ENCODE results near the gene MT1G. TPM values are rescaled to one million over a fixed set of nuclear protein-coding genes. Genes with fewer than 3 reads are reported as not detected.

Gene MT1G
- total and polyA plus RNA-seq, 9 of the 15 experiments (the other 6 are each of a cell fraction or from before 2014, with no cell fraction given), result 0.28 to 1.7 (median 0.69) TPM; not detected in 4

DNA sequence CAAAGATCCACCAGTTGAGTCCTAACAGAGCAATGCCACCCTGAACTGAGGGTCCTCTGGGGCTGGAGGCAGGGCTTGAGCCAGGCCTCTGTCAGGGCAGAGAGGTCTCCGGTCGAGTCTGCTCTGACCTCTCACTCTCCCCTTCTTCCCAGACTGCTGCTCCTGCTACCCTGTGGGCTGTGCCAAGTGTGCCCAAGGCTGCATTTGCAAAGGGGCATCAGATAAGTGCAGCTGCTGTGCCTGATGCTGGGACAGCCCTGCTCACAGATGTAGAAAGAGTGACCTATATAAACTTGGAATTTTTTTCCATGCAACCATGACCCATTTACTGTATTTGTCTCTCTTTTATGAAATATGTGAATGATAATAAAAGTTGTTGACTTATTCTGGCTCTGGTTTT, 18.6 kb downstream of the MT1G start (continued):
- TF ChIP-seq ZNF12 (CRISPR knock-in tag; IDR thresholded peaks at IDR 0.05) (no peak), EP300 (IDR thresholded peaks at IDR 0.05; ENCODE audit: low read length) (no peak), HOMEZ (CRISPR knock-in tag; IDR thresholded peaks at IDR 0.05) (no peak)
- TF ChIP-seq, protein P1, sequence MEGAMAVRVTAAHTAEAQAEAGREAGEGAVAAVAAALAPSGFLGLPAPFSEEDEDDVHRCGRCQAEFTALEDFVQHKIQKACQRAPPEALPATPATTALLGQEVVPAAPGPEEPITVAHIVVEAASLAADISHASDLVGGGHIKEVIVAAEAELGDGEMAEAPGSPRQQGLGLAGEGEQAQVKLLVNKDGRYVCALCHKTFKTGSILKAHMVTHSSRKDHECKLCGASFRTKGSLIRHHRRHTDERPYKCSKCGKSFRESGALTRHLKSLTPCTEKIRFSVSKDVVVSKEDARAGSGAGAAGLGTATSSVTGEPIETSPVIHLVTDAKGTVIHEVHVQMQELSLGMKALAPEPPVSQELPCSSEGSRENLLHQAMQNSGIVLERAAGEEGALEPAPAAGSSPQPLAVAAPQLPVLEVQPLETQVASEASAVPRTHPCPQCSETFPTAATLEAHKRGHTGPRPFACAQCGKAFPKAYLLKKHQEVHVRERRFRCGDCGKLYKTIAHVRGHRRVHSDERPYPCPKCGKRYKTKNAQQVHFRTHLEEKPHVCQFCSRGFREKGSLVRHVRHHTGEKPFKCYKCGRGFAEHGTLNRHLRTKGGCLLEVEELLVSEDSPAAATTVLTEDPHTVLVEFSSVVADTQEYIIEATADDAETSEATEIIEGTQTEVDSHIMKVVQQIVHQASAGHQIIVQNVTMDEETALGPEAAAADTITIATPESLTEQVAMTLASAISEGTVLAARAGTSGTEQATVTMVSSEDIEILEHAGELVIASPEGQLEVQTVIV (CRISPR knock-in tag; IDR thresholded peaks at IDR 0.05; ENCODE audit: borderline replicate concordance), result no peak

GRCh38 chr16:56647641-56648431, 20.0 kb downstream of the MT1G start:
- BruUV-seq (replicated peaks), result no TSS peak
- TF ChIP-seq, protein P2, sequence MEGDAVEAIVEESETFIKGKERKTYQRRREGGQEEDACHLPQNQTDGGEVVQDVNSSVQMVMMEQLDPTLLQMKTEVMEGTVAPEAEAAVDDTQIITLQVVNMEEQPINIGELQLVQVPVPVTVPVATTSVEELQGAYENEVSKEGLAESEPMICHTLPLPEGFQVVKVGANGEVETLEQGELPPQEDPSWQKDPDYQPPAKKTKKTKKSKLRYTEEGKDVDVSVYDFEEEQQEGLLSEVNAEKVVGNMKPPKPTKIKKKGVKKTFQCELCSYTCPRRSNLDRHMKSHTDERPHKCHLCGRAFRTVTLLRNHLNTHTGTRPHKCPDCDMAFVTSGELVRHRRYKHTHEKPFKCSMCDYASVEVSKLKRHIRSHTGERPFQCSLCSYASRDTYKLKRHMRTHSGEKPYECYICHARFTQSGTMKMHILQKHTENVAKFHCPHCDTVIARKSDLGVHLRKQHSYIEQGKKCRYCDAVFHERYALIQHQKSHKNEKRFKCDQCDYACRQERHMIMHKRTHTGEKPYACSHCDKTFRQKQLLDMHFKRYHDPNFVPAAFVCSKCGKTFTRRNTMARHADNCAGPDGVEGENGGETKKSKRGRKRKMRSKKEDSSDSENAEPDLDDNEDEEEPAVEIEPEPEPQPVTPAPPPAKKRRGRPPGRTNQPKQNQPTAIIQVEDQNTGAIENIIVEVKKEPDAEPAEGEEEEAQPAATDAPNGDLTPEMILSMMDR (IDR thresholded peaks at IDR 0.05 in 2 of 3, conservative IDR thresholded peaks at IDR 0.05 in 1 of 3; ENCODE audit: insufficient read depth in 2 of 3, low read depth in 1 of 3, low read length in 3 of 3), result peak in 2 of 3 experiments; percentile 11 to 38; a peak in 2 of 6 replicates
- no peak for TF ChIP-seq SNIP1 (IDR thresholded peaks at IDR 0.05; ENCODE audit: low read depth)
- DNase-seq (ENCODE audit: extremely low read depth in 1 of 4, low spot score in 3 of 4) (peak in 2 of 4 experiments; percentile 23 to 37), ATAC-seq (peak; percentile 58), FAIRE-seq (no peak)
- in situ Hi-C loops (cut with MboI), result no loop called here
- CTCF ChIA-PET (ENCODE audit: low intra/inter-chr PET ratio), result interaction anchor here (1.0 kb wide), 1 partner anchor 55 kb away, joined by 3 read pairs; no protein-coding TSS in a partner anchor
- no peaks in the 10 kb centered on the region for H3K36me3 ChIP-seq (ENCODE audit: control insufficient read depth, insufficient read depth, low read length)
- H3K27ac ChIP-seq (ENCODE audit: extremely low read depth, low read depth, low read length), result no peak overlapping the region
- no peak overlapping the region for H3K4me3 ChIP-seq
- H3K4me1 ChIP-seq (replicated peaks in 1 of 2; ENCODE audit: control insufficient read depth in 2 of 2, insufficient read depth in 2 of 2, low read length in 2 of 2), result peaks cover 1 to 13% of the 10 kb centered on the region in 2 experiments; a peak in 3 of 5 replicates
- 3% methylated on average over 33 of the region's 33 CpGs for WGBS (ENCODE audit: insufficient coverage, low coverage, missing lambda C conversion rate)
- no peak overlapping the region for H3K4me2 ChIP-seq (ENCODE audit: insufficient read depth, low read length)
- no peak overlapping the region for H2AFZ ChIP-seq (ENCODE audit: low read depth, low read length)
- H4K20me1 ChIP-seq (replicated peaks; ENCODE audit: control insufficient read depth, insufficient read depth, low read length), result no peaks in the 10 kb centered on the region; the same call in 1 of the 2 replicates
- no peaks in the 10 kb centered on the region for H3K9me1 ChIP-seq (ENCODE audit: control insufficient read depth, insufficient read depth, low read length)
- no peaks in the 10 kb centered on the region for H3K9me3 ChIP-seq (replicated peaks; ENCODE audit: control insufficient read depth, insufficient read depth, low read depth, low read length)
- no peaks in the 10 kb centered on the region for H3K79me2 ChIP-seq (ENCODE audit: control insufficient read depth, insufficient read depth, low read length)
- H3K27me3 ChIP-seq (ENCODE audit: control insufficient read depth in 2 of 2, insufficient read depth in 2 of 2, low read length in 2 of 2), result peaks cover 31 to 68% of the 10 kb centered on the region in 2 experiments
- intact Hi-C loops (cut with micrococcal nuclease), result no loop called here
- no peak overlapping the region for H3K9ac ChIP-seq (ENCODE audit: insufficient read depth in 1 of 2, low read depth in 2 of 2, low read length in 2 of 2)
- POLR2A ChIA-PET, result interaction anchor here (1.4 kb wide), 1 partner anchor 20 kb away, joined by 4 read pairs; the partner anchor contains the start of gene MT1G

All from K562 (cell line).